HG02678 (cell line): ENCODE data around the gene ABHD2.
A peak's percentile ranks its signal among the peaks of the same experiment; 100 is the strongest.
"Not testable (repeated sequence)": the region's sequence is repeated elsewhere in the genome, so short reads cannot be mapped to it uniquely, and the experiment has no call there.

Source experiments
- ATAC-seq: cut with Tn5 transposase; IDR thresholded peaks from one replicate; pipeline ENCODE4 v1.9.1; 2021; ENCODE audit warnings: mild to moderate bottlenecking, moderate library complexity; ENCODE audit not compliant: unreplicated experiment

ABHD2 gene

DNA sequence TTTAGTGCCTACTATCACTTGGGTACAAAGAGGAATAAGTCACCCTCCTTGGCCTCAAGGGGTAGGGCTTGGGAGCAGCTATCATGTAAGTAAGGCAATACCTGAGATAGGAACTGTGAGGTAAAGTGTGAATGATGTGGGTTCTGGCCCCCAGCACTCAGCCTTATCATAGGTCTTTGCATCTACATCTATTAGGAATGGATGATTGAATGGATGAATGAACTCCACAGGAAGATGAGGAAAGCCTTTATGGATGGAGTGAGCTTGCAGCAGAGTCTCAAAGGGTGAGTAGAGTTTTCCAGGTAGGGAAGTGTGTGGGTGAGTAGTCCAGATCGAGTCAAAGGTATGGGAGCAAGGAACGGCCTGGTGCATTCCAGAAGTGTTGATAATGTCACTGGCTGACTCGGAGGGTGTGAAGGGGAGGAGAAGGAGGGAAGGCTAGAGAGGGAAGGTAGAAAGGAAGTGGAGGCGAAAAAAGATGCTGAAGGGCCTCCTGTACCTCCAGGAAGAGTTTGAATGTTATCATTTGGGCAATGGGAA is 13.1 kb upstream of the ABHD2 start:
- no peak for ATAC-seq

- no peak for ATAC-seq
Measured at GRCh38 chr15:89075846-89076245, 12.4 kb upstream of the ABHD2 start.

DNA sequence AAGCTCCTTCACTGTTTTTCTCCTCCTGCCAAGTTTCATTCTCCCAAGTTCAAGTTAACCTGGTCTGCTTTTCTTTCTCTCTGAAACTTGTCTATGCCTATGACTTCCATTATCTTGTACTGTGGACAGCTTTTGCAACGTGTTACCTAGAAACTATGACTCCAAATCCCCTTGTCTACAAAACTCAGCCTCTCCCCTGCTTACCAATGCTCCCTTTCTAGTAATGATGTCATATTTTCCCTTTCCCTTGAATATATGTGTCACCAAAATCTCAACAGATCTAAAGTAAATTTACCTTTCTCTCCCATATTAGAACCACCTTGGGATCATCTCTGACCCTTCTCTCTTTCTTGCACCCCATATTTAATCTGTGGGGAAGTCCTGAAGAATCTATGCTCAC is 10.5 kb upstream of the ABHD2 start:
- ATAC-seq: no peak

DNA sequence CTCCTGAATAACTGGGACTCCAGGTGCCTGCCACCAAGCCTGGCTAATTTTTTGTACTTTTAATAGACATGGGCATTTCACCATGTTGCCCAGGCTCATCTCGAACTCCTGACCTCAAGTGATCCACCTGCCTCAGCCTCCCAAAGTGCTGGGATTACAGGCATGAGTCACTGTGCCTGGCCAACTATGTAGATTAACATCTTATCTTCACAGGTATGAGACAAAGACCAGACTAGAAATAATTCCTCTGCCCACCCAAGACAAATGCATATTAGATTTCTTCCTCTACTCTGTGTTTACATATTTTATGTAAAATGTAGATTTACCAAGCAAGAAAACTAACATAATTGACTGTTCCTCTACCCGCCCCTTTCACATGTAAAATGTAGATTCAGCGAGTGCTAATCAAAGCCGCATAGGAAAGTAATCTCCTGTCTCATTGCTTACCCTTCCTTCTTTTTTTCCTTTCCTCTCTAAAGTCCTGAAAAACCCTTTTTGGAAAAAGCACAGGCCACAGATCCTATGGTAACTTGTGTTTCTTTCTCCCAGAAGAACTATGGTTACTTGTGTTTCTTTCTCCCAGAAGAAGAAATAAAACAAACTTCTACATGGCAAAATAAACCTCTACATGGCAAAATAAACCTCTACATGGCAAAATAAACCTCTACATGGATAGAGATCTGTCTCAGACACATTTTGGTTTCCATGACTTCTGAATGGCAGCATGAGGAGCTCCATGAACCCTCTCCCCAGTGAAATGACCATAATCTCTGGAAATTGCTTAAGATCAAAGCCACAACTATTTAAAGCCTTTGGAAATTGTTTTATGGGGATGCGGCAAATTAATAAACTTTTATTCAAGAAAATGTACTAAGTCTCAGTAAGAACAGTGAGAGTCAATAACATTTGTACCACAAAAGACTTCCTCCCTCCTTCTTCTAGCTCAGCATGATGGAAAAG is 9.1 kb upstream of the ABHD2 start:
- no peak for ATAC-seq

DNA sequence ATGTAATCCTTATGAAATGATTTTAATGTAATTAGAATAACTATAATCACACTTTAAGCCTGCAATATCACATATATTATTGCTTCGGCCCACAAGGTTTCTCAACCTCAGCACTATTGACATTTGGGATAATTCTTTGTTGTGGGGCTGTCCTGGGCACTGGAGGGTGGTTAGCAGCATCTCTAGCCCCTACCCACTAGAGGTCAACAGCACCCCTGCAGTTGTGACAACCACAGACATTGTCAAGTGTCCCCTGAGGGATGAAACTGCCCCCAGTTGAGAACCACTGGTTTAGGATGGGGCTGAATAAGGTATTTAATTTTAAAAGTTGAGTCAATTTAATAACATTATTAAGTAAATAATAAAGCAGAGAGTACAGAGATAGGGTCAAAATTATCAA is 6.4 kb upstream of the ABHD2 start:
- ATAC-seq: no peak

- ATAC-seq: no peak
Measured at GRCh38 chr15:89083246-89083645, 5.0 kb upstream of the ABHD2 start.

- ATAC-seq: no peak
Measured at GRCh38 chr15:89085289-89085926, 2.8 kb upstream of the ABHD2 start.

DNA sequence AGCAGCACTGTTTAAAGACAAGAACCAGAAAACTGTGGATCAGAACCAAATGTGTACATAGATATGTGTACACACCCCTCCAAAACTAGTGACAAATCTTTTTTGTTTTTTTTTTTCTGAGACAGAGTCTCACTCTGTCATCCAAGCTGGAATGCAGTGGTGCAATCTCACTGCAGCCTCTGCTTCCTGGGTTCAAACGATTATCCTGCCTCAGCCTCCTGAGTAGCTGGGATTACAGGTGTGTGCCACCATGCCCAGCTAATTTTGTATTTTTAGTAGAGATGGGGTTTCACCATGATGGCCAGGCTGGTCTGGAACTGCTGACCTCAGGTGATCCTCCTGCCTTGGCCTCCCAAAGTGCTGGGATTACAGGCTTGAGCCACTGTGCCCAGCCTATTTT is 2.3 kb upstream of the ABHD2 start:
- not testable (repeated sequence) for ATAC-seq

GRCh38 chr15:89086390-89086789 is 1.9 kb upstream of the ABHD2 start:
- not testable (repeated sequence) for ATAC-seq

DNA sequence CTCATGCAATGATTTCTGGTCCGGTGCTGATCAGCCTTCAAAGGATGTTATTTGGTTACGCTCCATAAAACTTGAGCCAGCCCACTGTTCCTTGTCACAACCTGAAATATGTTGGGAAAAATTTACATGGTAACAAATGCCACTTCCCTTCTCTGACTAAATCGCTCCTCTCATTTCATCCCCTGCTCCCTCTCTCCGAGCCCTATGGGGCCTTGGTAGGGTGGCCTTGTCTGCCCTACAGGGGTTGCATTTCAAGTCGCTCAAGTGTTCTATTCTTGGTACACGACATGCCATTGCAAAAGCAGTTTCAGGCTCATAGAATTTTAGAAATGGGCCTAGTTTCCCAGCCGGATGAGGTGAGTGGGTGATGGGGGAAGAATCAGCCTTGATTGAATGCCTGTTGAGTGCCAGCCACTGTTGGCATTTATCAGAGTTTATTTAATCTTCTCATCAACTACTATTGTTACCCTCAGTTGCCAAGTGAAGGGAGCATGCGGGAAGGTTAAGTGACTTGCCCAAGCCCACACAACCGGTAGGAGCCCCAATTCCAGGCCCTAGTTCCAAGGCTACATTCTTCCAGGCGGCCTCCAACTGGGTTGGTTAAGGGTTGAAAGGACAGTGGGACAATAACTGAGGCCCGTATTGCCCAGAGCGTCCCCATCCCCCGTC is 961 bp upstream of the ABHD2 start:
- no peak for ATAC-seq

DNA sequence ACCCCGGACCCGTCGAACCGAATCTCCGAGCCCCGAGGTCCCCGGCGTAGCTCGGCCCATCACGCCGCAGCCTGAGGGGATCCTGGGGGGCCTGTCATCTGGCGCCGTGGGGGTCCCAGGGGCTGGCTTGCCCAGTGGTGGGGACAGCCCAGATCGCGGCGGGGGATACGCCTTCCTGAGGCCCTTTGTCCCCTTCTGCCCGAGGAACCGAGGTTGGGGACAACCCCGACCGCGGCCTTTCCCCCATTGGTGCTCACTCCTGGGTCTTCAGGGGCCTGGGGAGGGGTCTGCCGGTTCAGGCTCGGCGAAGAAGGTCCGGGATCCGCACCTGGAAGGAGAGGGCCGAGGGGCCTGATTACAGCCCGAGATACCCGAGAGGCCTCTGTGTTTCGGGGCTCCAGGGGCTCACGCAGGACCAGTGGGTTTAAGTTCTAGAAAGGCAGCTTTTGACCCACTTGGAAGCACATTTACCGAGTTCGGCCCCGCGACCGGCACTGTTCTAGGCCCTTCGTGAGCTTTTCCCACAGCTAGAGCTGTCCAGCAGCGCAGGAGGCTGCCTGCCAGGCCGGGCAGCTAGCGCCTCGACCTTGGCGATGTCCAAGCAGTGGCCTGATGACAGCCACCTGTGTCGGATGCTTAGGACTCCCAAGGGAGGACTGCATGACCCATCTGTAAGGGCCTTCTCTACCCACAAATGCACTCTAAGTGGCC is 504 bp downstream of the ABHD2 start:
- ATAC-seq: peak; percentile 2

- ATAC-seq: no peak
Measured at GRCh38 chr15:89089316-89090230, 1.3 kb downstream of the ABHD2 start.

- no peak for ATAC-seq
Measured at GRCh38 chr15:89090791-89091626, 2.8 kb downstream of the ABHD2 start.

DNA sequence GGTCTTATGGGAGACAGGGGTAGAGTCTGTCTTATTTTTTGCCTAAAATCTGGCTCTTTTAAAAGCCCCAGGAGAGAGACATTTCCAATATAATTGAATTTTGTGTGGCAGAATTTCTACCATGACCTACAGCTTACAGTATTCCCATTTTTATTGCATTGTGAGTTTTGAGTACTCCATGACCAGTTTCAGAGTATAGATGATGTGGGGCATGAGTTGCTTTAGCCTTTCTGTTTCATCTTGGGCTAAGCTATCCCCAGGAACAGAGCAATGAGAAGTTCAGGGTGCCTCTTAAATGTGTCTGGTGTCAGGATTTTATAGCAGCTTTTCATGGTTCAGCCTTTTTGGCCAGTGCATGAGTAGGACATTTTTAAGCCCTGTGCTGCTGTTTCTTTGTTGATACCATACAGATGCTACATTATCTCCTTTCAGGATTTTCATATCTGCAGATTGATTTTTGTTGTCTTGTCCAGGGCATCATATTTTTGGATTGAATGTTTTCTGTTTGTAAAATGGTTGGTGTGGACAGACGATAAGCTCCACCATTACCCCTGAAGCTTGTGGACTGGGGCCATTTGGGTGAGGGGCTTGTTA is 3.5 kb downstream of the ABHD2 start:
- ATAC-seq: no peak

GRCh38 chr15:89093509-89093908 is 5.3 kb downstream of the ABHD2 start:
- no peak for ATAC-seq

DNA sequence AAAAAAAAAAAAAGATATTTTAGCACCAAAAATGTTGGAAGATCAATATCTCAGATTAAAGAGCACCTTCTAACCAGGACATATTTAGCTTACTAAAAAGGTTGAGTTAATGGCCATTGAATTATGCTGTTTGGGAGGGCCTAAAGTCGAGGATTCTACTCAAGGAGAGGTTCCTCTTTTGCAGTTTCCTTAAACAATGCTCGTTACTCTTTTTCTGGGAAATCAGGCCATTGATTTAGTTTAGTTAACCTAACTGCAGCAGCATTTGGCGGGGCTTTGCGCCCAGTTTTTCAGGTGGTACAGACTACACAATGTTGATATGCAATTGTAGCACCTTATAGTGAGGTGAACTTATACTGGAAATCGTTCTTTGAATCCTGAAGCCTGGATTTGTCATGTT is 6.8 kb downstream of the ABHD2 start:
- ATAC-seq: no peak

DNA sequence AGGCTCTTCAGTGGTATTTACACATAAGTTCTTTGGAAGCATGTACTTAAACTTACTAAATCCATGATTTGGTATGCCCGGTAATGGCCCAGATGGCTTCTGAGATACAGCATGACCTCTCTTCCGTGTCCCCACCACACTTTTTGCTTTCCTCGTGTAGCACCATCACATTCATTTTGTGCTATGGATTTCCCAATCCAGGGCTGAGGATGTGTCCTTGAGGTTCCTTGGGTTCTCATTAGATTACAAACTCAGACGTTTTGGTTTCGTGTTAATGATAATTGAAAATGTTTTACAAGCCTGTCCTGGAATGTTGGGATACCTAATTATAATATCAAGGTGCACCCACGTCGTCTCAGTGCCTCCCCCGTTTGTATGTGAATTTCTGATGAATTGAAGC is 7.3 kb downstream of the ABHD2 start:
- no peak for ATAC-seq

GRCh38 chr15:89096664-89097063 is 8.4 kb downstream of the ABHD2 start:
- ATAC-seq: no peak

DNA sequence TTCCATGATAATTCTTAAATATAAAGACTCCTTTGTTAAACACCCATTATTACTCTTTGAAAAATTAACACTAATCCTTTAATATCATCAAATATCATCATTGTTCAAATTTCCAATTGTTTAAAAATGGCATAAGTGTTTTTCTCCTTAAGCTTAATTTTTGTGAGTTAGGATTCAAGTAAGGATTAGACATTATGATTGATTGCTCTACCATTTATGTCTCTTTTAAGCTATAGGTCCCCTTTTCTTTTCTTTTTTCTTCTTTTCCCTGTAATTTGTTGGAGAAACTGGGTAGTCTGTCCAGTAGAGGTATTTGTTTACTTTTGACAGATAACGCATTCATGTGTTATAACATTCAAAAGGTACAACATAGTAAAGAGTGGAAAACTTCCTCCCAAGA is 9.1 kb downstream of the ABHD2 start:
- no peak for ATAC-seq
